PC-9 (cell line): ENCODE results near the gene EPHB4. TPM values are rescaled to one million over a fixed set of nuclear protein-coding genes. Genes with fewer than 3 reads are reported as not detected.

Experiments used
- BruUV-seq: library from RNA; stranded (reverse); fragments of 400-500 nt; replicated peaks from 2 replicates; lab custom pipeline; 2021; lab: Mats Ljungman, UMichigan
- CTCF ChIA-PET: fragments of 300-600 bp; sonication (Branson Sonifier 250); formaldehyde crosslinking; loops from one replicate; lab custom pipeline; 2022; ENCODE audit warnings: antibody characterized with exemption; lab: Charles Lee
- POLR2A ChIA-PET: fragments of 300-600 bp; sonication (Branson Sonifier 250); formaldehyde crosslinking; loops from one replicate; lab custom pipeline; 2022; ENCODE audit warnings: antibody characterized with exemption; ENCODE audit not compliant: unreplicated experiment; lab: Charles Lee
- DNase-seq, 2 experiments: peaks; one replicate each; pipeline versions ENCODE4 v3.0.0 to v3.0.0-alpha.2; 2015 to 2022; ENCODE audit warnings: mixed read lengths in 1 of 2
- H2AFZ ChIP-seq: fragments of 200-600 bp; sonication (generic); 2 replicates; pipeline ENCODE4 v1.8.1; 2017; ENCODE audit warnings: antibody characterized with exemption
- H3F3A ChIP-seq: fragments of 200-600 bp; sonication (generic); 2 replicates; pipeline ENCODE4 v1.8.1; 2017; ENCODE audit warnings: antibody characterized with exemption, mild to moderate bottlenecking, low read depth; ENCODE audit not compliant: insufficient read depth
- H3K27ac ChIP-seq: fragments of 200-600 bp; sonication (generic); 2 replicates; pipeline ENCODE4 v1.6.1; 2016; ENCODE audit warnings: mixed run types
- H3K27me3 ChIP-seq: fragments of 200-600 bp; sonication (generic); 2 replicates; pipeline ENCODE4 v1.6.1; 2016; ENCODE audit warnings: low read depth, mixed run types; ENCODE audit not compliant: insufficient read depth
- H3K36me3 ChIP-seq: fragments of 200-600 bp; sonication (generic); 2 replicates; pipeline ENCODE4 v1.6.1; 2016; ENCODE audit warnings: low read depth, mixed run types
- H3K4me1 ChIP-seq: fragments of 200-600 bp; sonication (generic); replicated peaks from 2 replicates; pipeline ENCODE4 v1.6.1; 2016; ENCODE audit warnings: mixed run types; ENCODE audit not compliant: insufficient read depth
- H3K4me2 ChIP-seq: fragments of 200-600 bp; sonication (generic); 2 replicates; pipeline ENCODE4 v1.6.1; 2017; ENCODE audit warnings: mixed run types
- H3K4me3 ChIP-seq: fragments of 200-600 bp; sonication (generic); 2 replicates; pipeline ENCODE4 v1.6.1; 2016; ENCODE audit warnings: mixed run types
- H3K79me2 ChIP-seq: fragments of 200-600 bp; sonication (generic); 2 replicates; pipeline ENCODE4 v1.6.1; 2017; ENCODE audit warnings: low read depth, mixed run types
- H3K9me2 ChIP-seq: fragments of 200-600 bp; sonication (generic); 2 replicates; pipeline ENCODE4 v1.8.1; 2017; ENCODE audit warnings: mild to moderate bottlenecking; ENCODE audit not compliant: insufficient read depth
- H3K9me3 ChIP-seq: fragments of 200-600 bp; sonication (generic); 2 replicates; pipeline ENCODE4 v1.8.1; 2016; ENCODE audit warnings: low read depth; ENCODE audit not compliant: insufficient read depth
- H4K20me1 ChIP-seq: fragments of 200-600 bp; sonication (generic); 2 replicates; pipeline ENCODE4 v1.8.1; 2017; ENCODE audit not compliant: insufficient read depth
- EZH2 ChIP-seq: fragments of 200-600 bp; sonication (generic); IDR thresholded peaks from 2 replicates; pipeline ENCODE4 v1.8.0; 2017; ENCODE audit warnings: antibody characterized with exemption, low read depth
- intact Hi-C: fragments of 100-400 bp; cut with micrococcal nuclease; formaldehyde crosslinking; loops from one replicate; pipeline ENCODE4 v1.10.0; 2022; ENCODE audit not compliant: unreplicated experiment
- total RNA-seq: library from RNA; stranded (reverse); gene quantifications from 2 replicates; pipeline ENCODE4 v1.2.3, GENCODE V29; 2021
- TF ChIP-seq, protein P1 (sequence below): fragments of 200-600 bp; sonication (generic); conservative IDR thresholded peaks from 2 replicates; pipeline ENCODE4 v1.6.1; 2017; ENCODE audit warnings: mixed run types, antibody characterized with exemption, mild to moderate bottlenecking, moderate library complexity

EPHB4 gene
- total RNA-seq, 1 experiment from 2014 or later: 79.4 TPM

DNA sequence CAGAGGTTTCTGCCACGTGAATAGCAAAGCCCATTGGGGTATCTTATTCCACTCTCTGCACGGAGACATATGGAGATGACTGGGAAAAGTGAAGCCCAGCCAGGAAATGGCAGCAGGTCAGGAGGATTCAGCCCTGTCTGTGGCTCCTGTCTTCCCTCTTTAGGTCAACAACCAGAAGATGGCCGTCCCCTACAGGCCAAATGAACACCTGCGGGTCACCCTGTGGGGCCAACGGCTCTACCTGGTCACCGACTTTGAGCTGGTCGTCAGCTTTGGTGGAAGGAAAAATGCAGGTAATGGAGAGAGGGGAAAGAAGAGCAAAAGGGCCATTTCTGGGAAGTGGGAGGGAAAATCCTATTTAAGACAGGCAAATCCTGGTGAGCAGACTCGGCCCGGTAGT is 38.3 kb downstream of the EPHB4 start:
- H4K20me1 ChIP-seq: no peaks in the 10 kb centered on the region
- H3F3A ChIP-seq: peaks cover 7% of the 10 kb centered on the region; the same call in 1 of the 2 replicates
- H3K4me1 ChIP-seq: peaks cover 9% of the 10 kb centered on the region
- no peak overlapping the region for H2AFZ ChIP-seq
- DNase-seq: no peak
- no peaks in the 10 kb centered on the region for H3K9me2 ChIP-seq
- H3K9me3 ChIP-seq: no peaks in the 10 kb centered on the region
- no peaks in the 10 kb centered on the region for H3K27me3 ChIP-seq
- TF ChIP-seq, protein P1, sequence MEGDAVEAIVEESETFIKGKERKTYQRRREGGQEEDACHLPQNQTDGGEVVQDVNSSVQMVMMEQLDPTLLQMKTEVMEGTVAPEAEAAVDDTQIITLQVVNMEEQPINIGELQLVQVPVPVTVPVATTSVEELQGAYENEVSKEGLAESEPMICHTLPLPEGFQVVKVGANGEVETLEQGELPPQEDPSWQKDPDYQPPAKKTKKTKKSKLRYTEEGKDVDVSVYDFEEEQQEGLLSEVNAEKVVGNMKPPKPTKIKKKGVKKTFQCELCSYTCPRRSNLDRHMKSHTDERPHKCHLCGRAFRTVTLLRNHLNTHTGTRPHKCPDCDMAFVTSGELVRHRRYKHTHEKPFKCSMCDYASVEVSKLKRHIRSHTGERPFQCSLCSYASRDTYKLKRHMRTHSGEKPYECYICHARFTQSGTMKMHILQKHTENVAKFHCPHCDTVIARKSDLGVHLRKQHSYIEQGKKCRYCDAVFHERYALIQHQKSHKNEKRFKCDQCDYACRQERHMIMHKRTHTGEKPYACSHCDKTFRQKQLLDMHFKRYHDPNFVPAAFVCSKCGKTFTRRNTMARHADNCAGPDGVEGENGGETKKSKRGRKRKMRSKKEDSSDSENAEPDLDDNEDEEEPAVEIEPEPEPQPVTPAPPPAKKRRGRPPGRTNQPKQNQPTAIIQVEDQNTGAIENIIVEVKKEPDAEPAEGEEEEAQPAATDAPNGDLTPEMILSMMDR: 0 out of 2 replicates have a peak, but pooled peaks have one; percentile 28
- no peak for TF ChIP-seq EZH2
- H3K27ac ChIP-seq: no peak overlapping the region
- POLR2A ChIA-PET: no interaction called here
- intact Hi-C loops: no loop called here
- H3K36me3 ChIP-seq: no peaks in the 10 kb centered on the region
- H3K4me2 ChIP-seq: no peak overlapping the region
- no peaks in the 10 kb centered on the region for H3K79me2 ChIP-seq
- BruUV-seq: no TSS peak
- CTCF ChIA-PET: interaction anchor here (0.6 kb wide), 1 partner anchor 62 kb away, joined by 4 read pairs; no protein-coding TSS in a partner anchor
- H3K4me3 ChIP-seq: no peak overlapping the region

DNA sequence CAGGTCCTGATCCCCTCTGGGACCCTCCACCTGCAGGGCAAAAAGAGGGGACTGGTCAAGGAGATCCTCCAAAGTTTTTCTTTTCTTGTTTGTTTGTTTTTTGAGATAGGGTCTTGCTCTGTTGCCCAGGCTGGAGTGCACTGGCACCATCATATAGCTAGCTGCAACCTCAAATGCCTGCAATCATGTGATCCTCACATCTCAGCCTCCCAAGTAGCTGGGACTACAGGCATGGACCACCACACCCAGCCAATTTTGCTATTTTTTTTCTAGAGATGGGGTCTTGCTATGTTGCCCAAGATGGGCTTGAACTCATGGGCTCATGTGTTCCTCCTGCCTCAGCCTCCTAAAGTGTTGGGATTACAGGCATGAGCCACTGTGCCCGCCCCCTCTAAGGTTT is 41.0 kb downstream of the EPHB4 start:
- CTCF ChIA-PET: no interaction called here

DNA sequence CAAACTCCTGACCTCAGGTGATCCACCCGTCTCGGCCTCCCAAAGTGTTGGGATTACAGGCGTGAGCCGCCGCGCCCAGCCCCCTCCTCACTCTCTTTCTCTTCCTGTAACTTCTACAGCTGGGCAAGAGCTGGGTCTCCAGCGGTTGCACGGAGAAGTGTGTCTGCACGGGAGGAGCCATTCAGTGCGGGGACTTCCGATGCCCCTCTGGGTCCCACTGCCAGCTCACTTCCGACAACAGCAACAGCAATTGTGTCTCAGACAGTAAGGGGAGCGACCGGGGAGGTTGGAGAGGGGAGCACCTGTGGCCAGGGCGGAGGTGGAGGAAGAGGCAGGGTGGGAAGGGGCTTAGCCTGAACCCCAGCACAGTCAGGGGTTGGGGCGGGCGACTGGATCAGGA is 41.4 kb downstream of the EPHB4 start:
- ChIA-PET CTCF (no interaction called here), POLR2A (no interaction called here)
- Histone ChIP-seq H3K9me3 (no peaks in the 10 kb centered on the region), H3F3A (no peaks in the 10 kb centered on the region), H3K79me2 (no peaks in the 10 kb centered on the region), H3K36me3 (no peaks in the 10 kb centered on the region), H3K4me2 (no peak overlapping the region), H3K9me2 (no peaks in the 10 kb centered on the region), H2AFZ (no peak overlapping the region), H3K27ac (no peak overlapping the region), H3K4me3 (no peak overlapping the region), H4K20me1 (no peaks in the 10 kb centered on the region), H3K27me3 (no peaks in the 10 kb centered on the region), H3K4me1 (no peaks in the 10 kb centered on the region)
- DNase-seq: no peak
- no TSS peak for BruUV-seq
- TF ChIP-seq, protein P1: no peak
- no peak for TF ChIP-seq EZH2
- intact Hi-C loops: no loop called here

More for the DNA sequence above, 41.0 kb downstream of the EPHB4 start:
- intact Hi-C loops: no loop called here
- TF ChIP-seq, protein P1: no peak
- no peak for TF ChIP-seq EZH2
- DNase-seq: no peak
- POLR2A ChIA-PET: no interaction called here
- Histone ChIP-seq H3K4me3 (no peak overlapping the region), H3K4me2 (no peak overlapping the region), H2AFZ (no peak overlapping the region), H3K4me1 (no peaks in the 10 kb centered on the region), H3K79me2 (no peaks in the 10 kb centered on the region), H3F3A (no peaks in the 10 kb centered on the region), H3K27me3 (no peaks in the 10 kb centered on the region), H3K9me3 (no peaks in the 10 kb centered on the region), H3K36me3 (no peaks in the 10 kb centered on the region), H3K27ac (no peak overlapping the region), H4K20me1 (no peaks in the 10 kb centered on the region), H3K9me2 (no peaks in the 10 kb centered on the region)
- no TSS peak for BruUV-seq
